GM13976 (cell line): ENCODE data around the gene RAVER2.
"Not testable (repeated sequence)": the region's sequence is repeated elsewhere in the genome, so short reads cannot be mapped to it uniquely, and the experiment has no call there.

Experiments
- DNase-seq: peaks from one replicate; pipeline ENCODE4 v3.0.0; 2012; ENCODE audit warnings: low spot score
- CTCF ChIP-seq: IDR thresholded peaks from 2 replicates; pipeline ENCODE4 v1.5.1; 2012; ENCODE audit warnings: borderline replicate concordance, mild to moderate bottlenecking; ENCODE audit not compliant: insufficient read depth; ENCODE audit errors: extremely low read depth, missing control alignments, control extremely low read depth
- in situ Hi-C: fragments of 300-500 bp; cut with MboI; formaldehyde crosslinking; loops from one replicate; pipeline ENCODE4 v1.12.0; 2022; ENCODE audit warnings: low sequenced_read_pairs, mixed read lengths, inconsistent platforms; ENCODE audit not compliant: unreplicated experiment

The RAVER2 gene

GRCh38 chr1:64809309-64809708 is 64.4 kb downstream of the RAVER2 start:
- in situ Hi-C loops = loop anchor here (25.0 kb wide), 1 partner anchor 547 kb away; no protein-coding TSS in a partner anchor
- no peak for DNase-seq
- TF ChIP-seq CTCF = no peak

DNA sequence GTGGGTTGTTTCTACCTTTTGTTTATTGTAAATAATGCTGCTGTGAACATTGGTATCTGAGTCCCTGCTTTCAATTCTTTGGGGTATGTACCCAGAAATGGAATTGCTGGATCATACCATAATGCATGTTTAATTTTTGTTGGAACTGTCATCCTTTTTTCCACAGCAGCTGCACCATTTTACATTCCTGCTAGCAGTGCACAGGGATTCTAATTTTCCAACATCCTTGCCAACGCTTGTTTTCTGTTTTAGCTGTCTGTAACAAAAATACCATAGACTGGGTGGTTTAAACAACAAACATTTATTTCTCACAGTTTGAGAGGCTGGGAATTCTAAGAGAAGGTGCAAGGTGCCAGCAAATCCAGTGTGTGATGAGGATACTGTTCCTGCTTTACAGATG is 65.1 kb downstream of the RAVER2 start:
- in situ Hi-C loops = loop anchor here (25.0 kb wide), 1 partner anchor 548 kb away; no protein-coding TSS in a partner anchor

DNA sequence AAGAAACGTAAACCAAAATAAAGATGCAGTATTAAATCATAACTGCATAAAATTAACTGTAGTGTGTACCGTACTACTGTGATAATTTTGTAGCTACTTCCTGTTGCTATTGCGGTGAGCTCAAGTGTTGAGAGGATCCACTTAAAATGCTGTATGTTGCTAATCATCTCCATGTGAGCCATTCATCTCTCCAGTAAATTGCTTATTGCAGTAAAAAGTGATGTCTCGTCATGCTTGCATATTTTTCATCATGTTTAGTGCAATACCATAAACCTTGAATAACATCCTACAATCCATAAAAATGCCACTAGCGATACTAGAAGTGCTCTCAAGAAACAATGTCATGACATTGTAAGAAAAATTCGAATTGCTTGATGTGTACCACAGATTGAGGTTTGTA is 66.3 kb downstream of the RAVER2 start:
- DNase-seq = no peak
- in situ Hi-C loops = loop anchor here (25.0 kb wide), 1 partner anchor 549 kb away; no protein-coding TSS in a partner anchor
- TF ChIP-seq CTCF = no peak

More for the DNA sequence above, 65.1 kb downstream of the RAVER2 start:
- TF ChIP-seq CTCF = no peak
- DNase-seq = no peak

DNA sequence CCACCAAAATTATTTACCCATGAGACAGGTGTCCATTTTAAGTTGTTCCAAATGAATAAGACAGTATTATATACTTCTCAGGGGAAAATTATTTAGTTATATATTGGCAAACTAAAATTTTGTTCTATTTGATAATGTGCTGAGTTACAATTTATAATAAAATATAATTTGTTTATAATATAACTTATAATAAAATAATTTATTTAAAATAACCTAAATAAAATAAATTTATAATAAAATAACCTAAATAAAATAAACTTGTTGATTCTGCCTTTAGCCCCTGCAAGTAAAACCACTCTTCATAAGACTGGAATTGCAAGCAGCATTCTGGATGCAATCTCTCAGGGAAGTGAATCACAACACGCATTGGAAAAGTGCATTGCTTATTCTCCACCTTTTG is 69.6 kb downstream of the RAVER2 start:
- DNase-seq = no peak
- no peak for TF ChIP-seq CTCF
- in situ Hi-C loops = loop anchor here (25.0 kb wide), 1 partner anchor 552 kb away; no protein-coding TSS in a partner anchor

DNA sequence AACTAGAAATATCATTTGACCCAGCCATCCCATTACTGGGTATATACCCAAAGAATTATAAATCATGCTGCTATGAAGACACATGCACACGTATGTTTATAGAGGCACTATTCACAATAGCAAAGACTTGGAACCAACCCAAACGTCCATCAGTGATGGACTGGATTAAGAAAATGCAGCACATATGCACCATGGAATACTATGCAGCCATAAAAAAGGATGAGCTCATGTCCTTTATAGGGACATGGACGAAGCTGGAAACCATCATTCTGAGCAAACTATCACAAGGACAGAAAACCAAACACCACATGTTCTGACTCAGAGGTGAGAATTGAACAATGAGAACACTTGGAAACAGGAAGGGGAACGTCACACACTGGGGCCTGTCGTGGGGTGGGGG is 72.5 kb downstream of the RAVER2 start:
- in situ Hi-C loops = loop anchor here (25.0 kb wide), 1 partner anchor 555 kb away; no protein-coding TSS in a partner anchor
- DNase-seq = not testable (repeated sequence)

GRCh38 chr1:64820572-64820971 is 75.7 kb downstream of the RAVER2 start:
- DNase-seq = not testable (repeated sequence)
- in situ Hi-C loops = loop anchor here (25.0 kb wide), 1 partner anchor 558 kb away; no protein-coding TSS in a partner anchor

GRCh38 chr1:64822621-64823020 is 77.7 kb downstream of the RAVER2 start:
- no peak for DNase-seq
- in situ Hi-C loops = loop anchor here (25.0 kb wide), 1 partner anchor 560 kb away; no protein-coding TSS in a partner anchor
- TF ChIP-seq CTCF = no peak
